ENCODE measurements around the gene ZFAND3. TPM values are rescaled to one million over a fixed set of nuclear protein-coding genes. Genes with fewer than 3 reads are reported as not detected.

Gene ZFAND3
- total and polyA plus RNA-seq, 10 of the 15 experiments (the other 5 are each of a cell fraction or from before 2014, with no cell fraction given): 0.90 to 34.4 (median 16.3) TPM

- TF ChIP-seq ZBTB4 (CRISPR knock-in tag; IDR thresholded peaks at IDR 0.05): no peak
Observed at GRCh38 chr6:37868447-37868825, 48.9 kb downstream of the ZFAND3 start (continued).

- in situ Hi-C loops (cut with MboI): no loop called here
- ChIA-PET CTCF (interaction anchor here (1.0 kb wide), 1 partner anchor 10 kb away, joined by 3 read pairs; no protein-coding TSS in a partner anchor), POLR2A (interaction anchor here (0.7 kb wide), 1 partner anchor 13 kb away, joined by 3 read pairs; no protein-coding TSS in a partner anchor), RAD21 (ENCODE audit: unreplicated experiment) (no interaction called here), SMC1A (ENCODE audit: uncharacterized antibody, unreplicated experiment) (interaction anchor here (0.6 to 1.6 kb wide), 3 partner anchors 12 to 116 kb away, joined by 3 to 4 read pairs (median 3); no protein-coding TSS in a partner anchor)
- FAIRE-seq (no peak), ATAC-seq (no peak), DNase-seq (ENCODE audit: low read depth, low spot score) (no peak)
- 98% methylated on average over 5 of the region's 5 CpGs for WGBS (ENCODE audit: insufficient coverage, insufficient replicate concordance, low lambda C conversion rate, missing lambda C conversion rate)
- no peak overlapping the region for H3K4me2 ChIP-seq (ENCODE audit: control insufficient read depth, insufficient read depth)
- H3K27me3 ChIP-seq (replicated peaks in 1 of 2; ENCODE audit: control insufficient read depth in 2 of 2, insufficient read depth in 2 of 2, low read length in 1 of 2): no peaks in the 10 kb centered on the region
- H3K27ac ChIP-seq (ENCODE audit: control insufficient read depth, insufficient read depth): no peak overlapping the region
- no peaks in the 10 kb centered on the region for H4K20me1 ChIP-seq (ENCODE audit: control insufficient read depth, insufficient read depth)
- peaks cover 83% of the 10 kb centered on the region for H3K79me2 ChIP-seq (ENCODE audit: control insufficient read depth, insufficient read depth, low read length)
- H3K9ac ChIP-seq (ENCODE audit: control insufficient read depth, insufficient read depth, low read length): no peak overlapping the region
- intact Hi-C loops (cut with micrococcal nuclease; ENCODE audit: unreplicated experiment): no loop called here
- BruUV-seq (replicated peaks): no TSS peak
- H3K4me3 ChIP-seq: no peak overlapping the region
- no peak overlapping the region for H2AFZ ChIP-seq (ENCODE audit: control insufficient read depth, low read depth, low read length)
- H3K4me1 ChIP-seq (ENCODE audit: control insufficient read depth, insufficient read depth, low read length): peaks cover 19% of the 10 kb centered on the region
- H3K9me3 ChIP-seq (replicated peaks; ENCODE audit: control insufficient read depth, insufficient read depth, low read length): peaks cover 5% of the 10 kb centered on the region; the same call in 2 of the 3 replicates
- peaks cover 0 to 5% of the 10 kb centered on the region in 2 experiments; a peak in 2 of 4 replicates for H3K36me3 ChIP-seq (ENCODE audit: control insufficient read depth in 2 of 2, insufficient read depth in 2 of 2, low read length in 1 of 2)
- TF ChIP-seq NKRF (conservative IDR thresholded peaks at IDR 0.05) (no peak), ZBTB4 (CRISPR knock-in tag; IDR thresholded peaks at IDR 0.05) (no peak), JUNB (IDR thresholded peaks at IDR 0.05) (no peak), CEBPZ (IDR thresholded peaks at IDR 0.05; ENCODE audit: low read depth, low read length) (no peak), RELB (IDR thresholded peaks at IDR 0.05; ENCODE audit: low read depth) (no peak)
Observed at GRCh38 chr6:37871616-37872372, 52.3 kb downstream of the ZFAND3 start.
